ENCODE results near the gene PITPNM2. TPM values are rescaled to one million over a fixed set of nuclear protein-coding genes. Genes with fewer than 3 reads are reported as not detected.

PITPNM2 gene
- total RNA-seq, 1 donor from 2014 or later = 0.56 TPM

GRCh38 chr12:123152833-123153232 lies 1.9 kb upstream of the PITPNM2 start:
- H3K27ac Mint-ChIP-seq = no peak overlapping the region
- H3K27me3 Mint-ChIP-seq (ENCODE audit: insufficient read depth, low read depth) = peaks cover 15% of the 10 kb centered on the region
- no peak for DNase-seq (ENCODE audit: low spot score)
- peaks cover 44% of the 10 kb centered on the region for H3K27me3 ChIP-seq
- peaks cover 24% of the 10 kb centered on the region for H3K4me1 Mint-ChIP-seq
- no peak overlapping the region for H3K27ac ChIP-seq
- no peaks in the 10 kb centered on the region for H3K9me3 Mint-ChIP-seq
- H3K4me1 ChIP-seq = peaks cover 12% of the 10 kb centered on the region
- peaks cover 4% of the 10 kb centered on the region for H3K36me3 ChIP-seq
- H3K36me3 Mint-ChIP-seq = peaks cover 12% of the 10 kb centered on the region
- H3K79me2 ChIP-seq (ENCODE audit: low read depth) = no peaks in the 10 kb centered on the region
- H3K4me3 ChIP-seq = no peak overlapping the region
- H3K9ac ChIP-seq = no peak overlapping the region
- no peak overlapping the region for H3K4me2 ChIP-seq
- peaks cover 38% of the 10 kb centered on the region for H3F3A ChIP-seq (ENCODE audit: low read depth)
- H3K4me3 Mint-ChIP-seq = peak overlapping the region; percentile 88
- H4K20me1 ChIP-seq (ENCODE audit: low read depth) = peaks cover 12% of the 10 kb centered on the region
- no peaks in the 10 kb centered on the region for H3K9me3 ChIP-seq (ENCODE audit: low read depth)
- H2AFZ ChIP-seq (replicated peaks) = no peak overlapping the region
- TF ChIP-seq EZH2phosphoT487 (IDR thresholded peaks at IDR 0.05) (no peak), EZH2 (IDR thresholded peaks at IDR 0.05) (no peak)
- TF ChIP-seq, protein P1, sequence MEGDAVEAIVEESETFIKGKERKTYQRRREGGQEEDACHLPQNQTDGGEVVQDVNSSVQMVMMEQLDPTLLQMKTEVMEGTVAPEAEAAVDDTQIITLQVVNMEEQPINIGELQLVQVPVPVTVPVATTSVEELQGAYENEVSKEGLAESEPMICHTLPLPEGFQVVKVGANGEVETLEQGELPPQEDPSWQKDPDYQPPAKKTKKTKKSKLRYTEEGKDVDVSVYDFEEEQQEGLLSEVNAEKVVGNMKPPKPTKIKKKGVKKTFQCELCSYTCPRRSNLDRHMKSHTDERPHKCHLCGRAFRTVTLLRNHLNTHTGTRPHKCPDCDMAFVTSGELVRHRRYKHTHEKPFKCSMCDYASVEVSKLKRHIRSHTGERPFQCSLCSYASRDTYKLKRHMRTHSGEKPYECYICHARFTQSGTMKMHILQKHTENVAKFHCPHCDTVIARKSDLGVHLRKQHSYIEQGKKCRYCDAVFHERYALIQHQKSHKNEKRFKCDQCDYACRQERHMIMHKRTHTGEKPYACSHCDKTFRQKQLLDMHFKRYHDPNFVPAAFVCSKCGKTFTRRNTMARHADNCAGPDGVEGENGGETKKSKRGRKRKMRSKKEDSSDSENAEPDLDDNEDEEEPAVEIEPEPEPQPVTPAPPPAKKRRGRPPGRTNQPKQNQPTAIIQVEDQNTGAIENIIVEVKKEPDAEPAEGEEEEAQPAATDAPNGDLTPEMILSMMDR (IDR thresholded peaks at IDR 0.05) = no peak

DNA sequence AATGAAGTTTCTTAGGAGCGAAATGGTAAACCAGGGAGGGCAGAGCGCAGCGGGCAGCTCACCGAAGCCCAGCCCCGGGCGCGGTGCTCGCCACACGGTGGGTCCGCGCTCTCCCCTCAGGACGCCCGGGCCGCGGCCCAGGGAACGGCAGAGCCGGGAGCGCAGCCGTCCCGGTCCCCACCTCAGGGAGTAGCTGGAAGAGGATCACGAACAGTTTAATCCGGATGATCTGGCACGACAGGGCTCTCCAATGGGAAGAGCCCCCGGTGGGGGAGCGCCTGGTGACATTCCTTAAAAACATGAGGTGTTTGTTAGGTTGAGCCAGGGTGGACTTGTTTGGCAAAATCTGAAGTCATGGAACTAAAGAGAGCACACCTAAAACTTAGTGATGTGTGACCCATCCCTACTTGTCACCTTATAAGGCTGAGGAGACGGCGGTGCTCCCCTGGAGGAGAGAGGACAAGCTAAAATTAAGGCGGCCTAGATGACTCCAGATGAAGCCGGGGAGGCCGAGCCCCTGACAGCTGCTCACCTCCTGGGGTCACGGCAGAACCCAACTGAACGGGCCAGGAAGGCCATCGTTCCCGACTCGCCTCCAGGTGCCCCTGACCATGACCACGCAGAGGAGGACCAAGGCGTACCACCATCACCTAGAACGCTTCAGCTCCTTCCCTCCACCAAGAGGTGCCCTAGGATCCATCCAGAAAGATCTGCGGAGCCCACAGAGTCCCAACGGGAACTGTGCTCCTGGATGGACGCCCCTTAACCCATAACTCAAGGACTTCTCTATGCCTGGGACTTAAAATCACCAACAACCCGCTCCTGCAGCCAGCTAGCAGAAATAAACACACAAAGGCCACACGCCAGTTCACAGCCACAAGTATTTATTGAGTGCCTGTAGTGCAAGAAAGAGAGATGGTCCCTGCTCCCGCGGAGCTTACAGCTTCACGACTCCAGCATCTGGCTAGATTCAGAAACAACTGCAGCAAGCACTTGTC lies 866 bp upstream of the PITPNM2 start:
- DNase-seq (ENCODE audit: low spot score) = peak; percentile 67
- peaks cover 33% of the 10 kb centered on the region for H3F3A ChIP-seq (ENCODE audit: low read depth)
- H3K4me3 ChIP-seq = peak overlapping the region; percentile 93
- H3K9me3 ChIP-seq (ENCODE audit: low read depth) = no peaks in the 10 kb centered on the region
- no peak overlapping the region for H3K9ac ChIP-seq
- H3K4me2 ChIP-seq = peak overlapping the region; percentile 99
- peak overlapping the region; percentile 53 for H3K27ac Mint-ChIP-seq
- peak overlapping the region; percentile 98 for H2AFZ ChIP-seq (replicated peaks)
- H3K36me3 Mint-ChIP-seq = peaks cover 12% of the 10 kb centered on the region
- peaks cover 12% of the 10 kb centered on the region for H4K20me1 ChIP-seq (ENCODE audit: low read depth)
- H3K36me3 ChIP-seq = no peaks in the 10 kb centered on the region
- H3K4me1 Mint-ChIP-seq = peaks cover 24% of the 10 kb centered on the region
- H3K27ac ChIP-seq = no peak overlapping the region
- no peaks in the 10 kb centered on the region for H3K79me2 ChIP-seq (ENCODE audit: low read depth)
- peaks cover 53% of the 10 kb centered on the region for H3K27me3 ChIP-seq
- no peaks in the 10 kb centered on the region for H3K9me3 Mint-ChIP-seq
- no peak for TF ChIP-seq EZH2phosphoT487 (IDR thresholded peaks at IDR 0.05)
- peaks cover 12% of the 10 kb centered on the region for H3K4me1 ChIP-seq
- peak overlapping the region; percentile 88 for H3K4me3 Mint-ChIP-seq
- H3K27me3 Mint-ChIP-seq (ENCODE audit: insufficient read depth, low read depth) = peaks cover 15% of the 10 kb centered on the region

DNA sequence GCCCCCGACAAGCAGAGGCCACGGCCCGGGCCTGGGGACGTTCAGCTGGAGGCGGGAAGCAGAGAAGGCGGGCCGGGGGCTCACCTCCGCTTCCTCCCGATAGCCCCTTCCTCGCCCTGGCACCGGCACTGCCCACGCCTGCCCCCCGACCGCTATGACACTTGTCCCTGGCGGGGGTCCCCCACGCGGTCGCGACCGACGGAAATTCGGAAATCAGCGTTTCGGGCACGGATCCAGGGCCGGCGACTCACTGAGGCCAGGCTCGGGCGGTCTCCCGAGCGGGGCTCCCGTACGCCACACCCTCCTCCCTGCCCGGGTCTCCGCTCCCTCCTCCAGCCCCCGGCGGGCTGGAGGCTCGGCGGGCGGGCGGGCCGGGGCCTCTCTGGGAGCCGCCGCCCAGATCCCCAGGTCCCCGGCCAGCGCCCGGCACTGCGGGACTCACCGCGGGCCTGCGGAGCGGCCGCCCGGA lies 581 bp downstream of the PITPNM2 start:
- Mint-ChIP-seq H3K27ac (no peak overlapping the region), H3K4me1 (peaks cover 24% of the 10 kb centered on the region), H3K9me3 (no peaks in the 10 kb centered on the region), H3K27me3 (ENCODE audit: insufficient read depth, low read depth) (peaks cover 15% of the 10 kb centered on the region), H3K36me3 (peaks cover 12% of the 10 kb centered on the region), H3K4me3 (peak overlapping the region; percentile 77)
- Histone ChIP-seq H3K36me3 (no peaks in the 10 kb centered on the region), H4K20me1 (ENCODE audit: low read depth) (peaks cover 12% of the 10 kb centered on the region), H3K27me3 (peaks cover 53% of the 10 kb centered on the region), H3K4me2 (peak overlapping the region; percentile 100), H3K79me2 (ENCODE audit: low read depth) (no peaks in the 10 kb centered on the region), H3K4me3 (peak overlapping the region; percentile 69), H3K4me1 (peaks cover 12% of the 10 kb centered on the region), H3K9me3 (ENCODE audit: low read depth) (no peaks in the 10 kb centered on the region), H3K9ac (no peak overlapping the region), H2AFZ (replicated peaks) (peak overlapping the region; percentile 88), H3F3A (ENCODE audit: low read depth) (peaks cover 33% of the 10 kb centered on the region), H3K27ac (no peak overlapping the region)
- TF ChIP-seq, protein P1 (IDR thresholded peaks at IDR 0.05) = no peak
- TF ChIP-seq EZH2phosphoT487 (IDR thresholded peaks at IDR 0.05) (peak; percentile 79), EZH2 (IDR thresholded peaks at IDR 0.05) (peak; percentile 67)
- DNase-seq (ENCODE audit: low spot score) = peak; percentile 16

All from neural progenitor cell (in vitro differentiated cells).